Activated T-helper 17 cell treated with anti-CD3 and anti-CD28 coated beads, Interleukin-2, amount 50 U/mL, for 72 hours (primary cell): ENCODE results near the gene PRIMA1. TPM values are rescaled to one million over a fixed set of nuclear protein-coding genes. Genes with fewer than 3 reads are reported as not detected.
"Not testable (repeated sequence)": the region's sequence is repeated elsewhere in the genome, so short reads cannot be mapped to it uniquely, and the experiment has no call there.

Experiments used
- ATAC-seq: fragments of 150-1000 bp; cut with Tn5 transposase; replicated peaks from 2 replicates; pipeline ENCODE4 v1.10.0; 2021; ENCODE audit warnings: mild to moderate bottlenecking, moderate library complexity
- H3K27ac Mint-ChIP-seq: one replicate; pipeline ENCODE4 v1.8.0; 2022; ENCODE audit warnings: mixed read lengths
- H3K27me3 Mint-ChIP-seq: one replicate; pipeline ENCODE4 v1.8.0; 2022; ENCODE audit warnings: mixed read lengths
- H3K36me3 Mint-ChIP-seq: one replicate; pipeline ENCODE4 v1.8.0; 2022; ENCODE audit warnings: low read depth, mild to moderate bottlenecking, mixed read lengths
- H3K4me1 Mint-ChIP-seq: one replicate; pipeline ENCODE4 v1.8.0; 2022; ENCODE audit warnings: mixed read lengths
- H3K4me3 Mint-ChIP-seq: one replicate; pipeline ENCODE4 v1.8.0; 2022; ENCODE audit warnings: mild to moderate bottlenecking, mixed read lengths
- H3K9me3 Mint-ChIP-seq: one replicate; pipeline ENCODE4 v1.8.0; 2022; ENCODE audit warnings: mixed read lengths
- total RNA-seq, 2 donors: library from RNA; stranded (reverse); gene quantifications; one replicate each; pipeline ENCODE4 v1.2.3, GENCODE V29; 2022

The PRIMA1 gene
- total RNA-seq: not detected

GRCh38 chr14:93788293-93788542 is at the start of gene PRIMA1:
Gene PRIMA1, minus strand, starts transcription at chr14:93788485. Its CDS starts 767 bp downstream, at chr14:93787718.
- Mint-ChIP-seq H3K4me1 (no peaks in the 10 kb centered on the region), H3K9me3 (no peaks in the 10 kb centered on the region), H3K36me3 (no peaks in the 10 kb centered on the region), H3K4me3 (no peak within 1 kb of the TSS), H3K27me3 (peaks cover 65% of the 10 kb centered on the region), H3K27ac (no peak within 1 kb of the TSS)
- no peak for ATAC-seq

- peaks cover 4% of the 10 kb centered on the region for H3K4me1 Mint-ChIP-seq
- H3K36me3 Mint-ChIP-seq: no peaks in the 10 kb centered on the region
- no peak for ATAC-seq
- peaks cover 9% of the 10 kb centered on the region for H3K9me3 Mint-ChIP-seq
- H3K27me3 Mint-ChIP-seq: peaks cover 37% of the 10 kb centered on the region
- H3K27ac Mint-ChIP-seq: no peak overlapping the region
- no peak overlapping the region for H3K4me3 Mint-ChIP-seq
These were observed 46.5 kb upstream of the PRIMA1 start for GRCh38 chr14:93834699-93835371.

- H3K27ac Mint-ChIP-seq: no peak overlapping the region
- H3K4me3 Mint-ChIP-seq: no peak overlapping the region
These were observed 44.4 kb upstream of the PRIMA1 start for GRCh38 chr14:93832665-93833064.

GRCh38 chr14:93832081-93832480 is 43.8 kb upstream of the PRIMA1 start:
- H3K27me3 Mint-ChIP-seq: peaks cover 36% of the 10 kb centered on the region
- no peak overlapping the region for H3K4me3 Mint-ChIP-seq
- no peaks in the 10 kb centered on the region for H3K36me3 Mint-ChIP-seq
- peaks cover 9% of the 10 kb centered on the region for H3K9me3 Mint-ChIP-seq
- no peaks in the 10 kb centered on the region for H3K4me1 Mint-ChIP-seq
- no peak overlapping the region for H3K27ac Mint-ChIP-seq
- ATAC-seq: no peak

More at GRCh38 chr14:93832665-93833064, 44.4 kb upstream of the PRIMA1 start:
- no peaks in the 10 kb centered on the region for H3K36me3 Mint-ChIP-seq
- no peaks in the 10 kb centered on the region for H3K4me1 Mint-ChIP-seq
- ATAC-seq: no peak
- peaks cover 9% of the 10 kb centered on the region for H3K9me3 Mint-ChIP-seq
- H3K27me3 Mint-ChIP-seq: peaks cover 36% of the 10 kb centered on the region

- H3K27ac Mint-ChIP-seq: no peak overlapping the region
- peaks cover 3% of the 10 kb centered on the region for H3K9me3 Mint-ChIP-seq
- H3K4me3 Mint-ChIP-seq: no peak overlapping the region
- no peaks in the 10 kb centered on the region for H3K36me3 Mint-ChIP-seq
- peak; percentile 18 for ATAC-seq
- peaks cover 36% of the 10 kb centered on the region for H3K27me3 Mint-ChIP-seq
- no peaks in the 10 kb centered on the region for H3K4me1 Mint-ChIP-seq
These were observed 42.6 kb upstream of the PRIMA1 start for GRCh38 chr14:93830753-93831461.

GRCh38 chr14:93829839-93830481 is 41.7 kb upstream of the PRIMA1 start:
- Mint-ChIP-seq H3K4me1 (no peaks in the 10 kb centered on the region), H3K27me3 (peaks cover 35% of the 10 kb centered on the region), H3K27ac (no peak overlapping the region), H3K36me3 (no peaks in the 10 kb centered on the region), H3K4me3 (no peak overlapping the region), H3K9me3 (no peaks in the 10 kb centered on the region)
- ATAC-seq: no peak

GRCh38 chr14:93825235-93825553 is 36.9 kb upstream of the PRIMA1 start:
- peaks cover 29% of the 10 kb centered on the region for H3K27me3 Mint-ChIP-seq
- H3K9me3 Mint-ChIP-seq: no peaks in the 10 kb centered on the region
- no peak overlapping the region for H3K4me3 Mint-ChIP-seq
- ATAC-seq: no peak
- no peaks in the 10 kb centered on the region for H3K36me3 Mint-ChIP-seq
- no peak overlapping the region for H3K27ac Mint-ChIP-seq
- no peaks in the 10 kb centered on the region for H3K4me1 Mint-ChIP-seq

GRCh38 chr14:93824518-93825234 is 36.4 kb upstream of the PRIMA1 start:
- Mint-ChIP-seq H3K36me3 (no peaks in the 10 kb centered on the region), H3K27me3 (peaks cover 26% of the 10 kb centered on the region), H3K4me3 (no peak overlapping the region), H3K9me3 (no peaks in the 10 kb centered on the region), H3K27ac (no peak overlapping the region), H3K4me1 (no peaks in the 10 kb centered on the region)
- no peak for ATAC-seq

GRCh38 chr14:93824076-93824475 is 35.8 kb upstream of the PRIMA1 start:
- Mint-ChIP-seq H3K36me3 (no peaks in the 10 kb centered on the region), H3K27ac (no peak overlapping the region), H3K9me3 (no peaks in the 10 kb centered on the region), H3K4me1 (no peaks in the 10 kb centered on the region), H3K4me3 (no peak overlapping the region), H3K27me3 (peaks cover 26% of the 10 kb centered on the region)
- no peak for ATAC-seq

GRCh38 chr14:93821051-93821450 is 32.8 kb upstream of the PRIMA1 start:
- no peaks in the 10 kb centered on the region for H3K9me3 Mint-ChIP-seq
- H3K27ac Mint-ChIP-seq: no peak overlapping the region
- H3K36me3 Mint-ChIP-seq: no peaks in the 10 kb centered on the region
- ATAC-seq: no peak
- H3K27me3 Mint-ChIP-seq: peaks cover 22% of the 10 kb centered on the region
- H3K4me3 Mint-ChIP-seq: no peak overlapping the region
- no peaks in the 10 kb centered on the region for H3K4me1 Mint-ChIP-seq

- ATAC-seq: no peak
- Mint-ChIP-seq H3K27ac (no peak overlapping the region), H3K4me1 (no peaks in the 10 kb centered on the region), H3K4me3 (no peak overlapping the region), H3K9me3 (peaks cover 11% of the 10 kb centered on the region), H3K27me3 (peaks cover 18% of the 10 kb centered on the region), H3K36me3 (no peaks in the 10 kb centered on the region)
These were observed 30.6 kb upstream of the PRIMA1 start for GRCh38 chr14:93818857-93819256.

GRCh38 chr14:93811676-93812075 is 23.4 kb upstream of the PRIMA1 start:
- H3K4me1 Mint-ChIP-seq: peaks cover 5% of the 10 kb centered on the region
- peaks cover 12% of the 10 kb centered on the region for H3K9me3 Mint-ChIP-seq
- H3K27ac Mint-ChIP-seq: peak overlapping the region; percentile 50
- ATAC-seq: peak; percentile 72
- peaks cover 20% of the 10 kb centered on the region for H3K27me3 Mint-ChIP-seq
- no peak overlapping the region for H3K4me3 Mint-ChIP-seq
- no peaks in the 10 kb centered on the region for H3K36me3 Mint-ChIP-seq

- Mint-ChIP-seq H3K4me1 (peaks cover 5% of the 10 kb centered on the region), H3K27me3 (peaks cover 20% of the 10 kb centered on the region)
- ATAC-seq: no peak
These were observed 22.7 kb upstream of the PRIMA1 start for GRCh38 chr14:93811020-93811419.

GRCh38 chr14:93809491-93810420 is 21.5 kb upstream of the PRIMA1 start:
- H3K4me1 Mint-ChIP-seq, H3K36me3 Mint-ChIP-seq, H3K4me3 Mint-ChIP-seq, H3K9me3 Mint-ChIP-seq: not testable (repeated sequence)
- peaks cover 20% of the 10 kb centered on the region for H3K27me3 Mint-ChIP-seq
- peak overlapping the region; percentile 40 for H3K27ac Mint-ChIP-seq
- peak; percentile 80 for ATAC-seq

More at GRCh38 chr14:93811020-93811419, 22.7 kb upstream of the PRIMA1 start:
- Mint-ChIP-seq H3K4me3 (no peak overlapping the region), H3K9me3 (peaks cover 12% of the 10 kb centered on the region), H3K27ac (no peak overlapping the region), H3K36me3 (no peaks in the 10 kb centered on the region)
